ES-I3 (cell line): ENCODE measurements around the gene KRT10.
"Not testable (repeated sequence)": the region's sequence is repeated elsewhere in the genome, so short reads cannot be mapped to it uniquely, and the experiment has no call there.

Source experiments
- H3K36me3 ChIP-seq: 2 replicates; pipeline ENCODE4 v1.6.1; 2013; ENCODE audit warnings: mild to moderate bottlenecking, low read length, control low read depth, moderate library complexity; ENCODE audit not compliant: insufficient read depth
- H3K4me1 ChIP-seq: 2 replicates; pipeline ENCODE4 v1.6.1; 2013; ENCODE audit warnings: mild to moderate bottlenecking, control low read depth, low read length; ENCODE audit not compliant: insufficient read depth
- H3K9ac ChIP-seq: 2 replicates; pipeline ENCODE4 v1.6.1; 2013; ENCODE audit warnings: low read depth, mild to moderate bottlenecking, low read length, moderate library complexity
- H3K9me3 ChIP-seq: 2 replicates; pipeline ENCODE4 v1.6.1; 2013; ENCODE audit warnings: mild to moderate bottlenecking, low read length, moderate library complexity; ENCODE audit not compliant: control insufficient read depth, insufficient read depth

Gene KRT10

DNA sequence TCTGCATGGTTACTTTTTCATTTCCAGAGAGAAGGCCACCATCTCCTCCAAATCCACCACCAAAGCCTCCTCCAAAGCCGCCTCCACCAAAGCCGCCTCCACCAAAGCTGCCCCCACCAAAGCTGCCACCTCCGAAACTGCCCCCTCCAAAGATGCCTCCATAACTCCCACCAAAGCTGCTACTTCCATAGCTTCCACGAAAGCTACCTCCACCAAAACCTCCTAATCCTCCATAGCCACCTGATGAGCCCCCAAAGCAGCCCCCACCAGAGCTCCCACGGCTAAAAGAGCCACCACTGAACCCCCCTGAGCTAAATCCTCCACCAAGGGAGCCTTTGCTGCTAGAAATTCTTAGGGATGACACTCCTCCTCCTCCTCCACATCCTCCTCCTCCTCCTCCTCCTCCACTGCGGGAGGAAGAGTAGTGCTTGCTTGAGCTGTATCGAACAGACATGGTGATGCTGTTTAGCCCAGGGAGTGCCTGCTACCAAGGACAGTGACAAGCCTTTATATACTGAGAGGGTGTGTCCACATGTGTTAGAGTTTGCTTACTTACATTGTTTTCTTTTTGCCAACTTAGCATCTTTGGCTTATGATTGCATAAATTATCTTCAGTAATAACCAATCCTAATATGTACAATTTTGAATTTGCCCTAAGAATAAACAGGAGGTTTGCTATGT, at the start of gene KRT10:
Gene KRT10, minus strand, starts transcription at position 483 of the 681 bp plus-strand sequence. Its CDS starts 29 bp downstream, at position 454.
- no peaks in the 10 kb centered on the region for H3K9me3 ChIP-seq
- H3K36me3 ChIP-seq: no peaks in the 10 kb centered on the region
- no peak within 1 kb of the TSS for H3K9ac ChIP-seq
- no peaks in the 10 kb centered on the region for H3K4me1 ChIP-seq

- Histone ChIP-seq H3K4me1 (peaks cover 14% of the 10 kb centered on the region), H3K9me3 (0 out of 2 replicates have a peak, but pooled peaks cover under 1% of the 10 kb centered on the region), H3K9ac (no peak overlapping the region), H3K36me3 (no peaks in the 10 kb centered on the region)
These were observed 48.9 kb upstream of the KRT10 start for GRCh38 chr17:40871316-40871715.

DNA sequence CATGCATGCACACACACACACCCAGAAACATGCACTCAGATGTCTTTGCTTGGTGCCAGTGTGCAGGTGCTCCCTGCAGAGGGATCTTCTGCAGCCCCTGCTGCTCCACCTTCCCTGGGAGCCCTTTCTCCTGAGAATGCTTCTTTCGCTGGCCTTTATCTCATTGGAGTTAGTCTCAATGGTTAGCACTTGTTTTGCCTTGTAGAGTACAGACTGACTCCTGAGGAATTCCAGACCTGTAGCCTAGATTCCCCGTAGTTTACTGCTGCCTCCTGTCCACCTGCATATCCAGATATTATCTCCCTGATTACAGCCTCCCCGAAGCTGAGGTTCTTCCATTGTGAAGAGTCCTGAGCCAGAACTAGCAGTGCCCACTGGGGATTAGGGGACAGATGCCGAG, 47.7 kb upstream of the KRT10 start:
- peaks cover 14% of the 10 kb centered on the region for H3K4me1 ChIP-seq
- H3K9ac ChIP-seq: no peak overlapping the region
- H3K36me3 ChIP-seq: no peaks in the 10 kb centered on the region
- no peaks in the 10 kb centered on the region for H3K9me3 ChIP-seq

DNA sequence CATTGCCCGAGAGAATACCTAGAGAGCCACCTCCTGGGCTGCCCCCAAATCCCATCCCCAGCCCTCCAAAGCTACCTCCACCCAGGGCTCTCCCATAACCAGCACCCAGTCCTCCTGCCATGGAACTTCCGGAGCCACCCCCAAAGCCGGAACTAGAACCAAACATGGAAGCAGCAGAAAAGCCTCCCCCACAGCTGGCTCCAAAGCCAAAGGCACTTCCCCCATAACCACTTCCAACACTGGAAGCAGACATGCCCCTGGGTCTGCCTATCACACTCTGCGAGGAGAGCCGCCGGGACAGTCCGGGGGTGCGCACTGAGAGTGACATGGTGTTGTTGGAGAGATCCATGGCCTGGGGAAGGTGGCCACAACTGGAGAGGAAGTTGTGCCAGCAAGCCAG, 44.4 kb upstream of the KRT10 start, which contains the start of gene KRT12:
Gene KRT12, minus strand, starts transcription at position 386 of the 400 bp plus-strand sequence. Its CDS starts 37 bp downstream, at position 349.
- Histone ChIP-seq H3K4me1 (no peaks in the 10 kb centered on the region), H3K9ac (no peak within 1 kb of the TSS), H3K9me3 (no peaks in the 10 kb centered on the region), H3K36me3 (no peaks in the 10 kb centered on the region)

- Histone ChIP-seq H3K36me3 (no peaks in the 10 kb centered on the region), H3K9me3 (no peaks in the 10 kb centered on the region), H3K4me1 (no peaks in the 10 kb centered on the region), H3K9ac (no peak overlapping the region)
These were observed 42.4 kb upstream of the KRT10 start for GRCh38 chr17:40864661-40865390.

DNA sequence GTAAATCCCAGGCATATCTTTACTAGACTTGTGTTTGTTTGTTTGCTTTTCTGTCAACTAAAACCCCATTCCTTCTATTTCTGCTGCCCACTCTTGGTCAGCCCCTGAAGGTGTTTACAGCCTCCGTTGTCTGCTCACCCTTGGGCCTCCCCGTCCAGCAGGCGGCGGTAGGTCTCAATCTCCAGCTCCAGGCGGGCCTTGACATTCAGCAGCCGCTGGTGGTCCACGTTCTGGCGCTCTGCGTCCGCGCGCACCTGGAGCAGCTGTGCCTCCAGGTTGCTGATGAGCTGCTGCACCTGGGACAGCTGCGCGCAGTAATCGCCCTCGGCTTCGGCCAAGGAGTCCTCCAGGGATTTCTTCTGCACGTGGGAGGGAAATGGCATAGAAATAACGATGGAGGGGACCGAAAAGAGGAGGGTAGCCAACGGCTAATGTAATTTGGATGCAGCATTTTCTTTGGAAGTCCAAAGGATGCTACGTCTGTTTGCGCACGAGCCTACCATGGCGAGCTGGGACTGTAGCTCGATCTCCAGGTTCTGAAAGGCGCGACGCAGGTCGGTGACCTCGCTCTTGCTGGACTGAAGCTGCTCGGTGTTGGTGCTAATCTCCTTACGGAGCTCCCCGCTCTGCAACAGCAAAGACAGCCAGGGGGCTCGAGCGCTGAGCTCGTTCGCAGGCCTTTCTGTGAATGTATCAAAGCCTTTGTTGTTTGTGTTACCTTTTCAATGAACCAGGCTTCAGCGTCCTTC, 40.7 kb upstream of the KRT10 start:
- no peaks in the 10 kb centered on the region for H3K9me3 ChIP-seq
- H3K36me3 ChIP-seq: no peaks in the 10 kb centered on the region
- H3K9ac ChIP-seq: no peak overlapping the region
- H3K4me1 ChIP-seq: no peaks in the 10 kb centered on the region

DNA sequence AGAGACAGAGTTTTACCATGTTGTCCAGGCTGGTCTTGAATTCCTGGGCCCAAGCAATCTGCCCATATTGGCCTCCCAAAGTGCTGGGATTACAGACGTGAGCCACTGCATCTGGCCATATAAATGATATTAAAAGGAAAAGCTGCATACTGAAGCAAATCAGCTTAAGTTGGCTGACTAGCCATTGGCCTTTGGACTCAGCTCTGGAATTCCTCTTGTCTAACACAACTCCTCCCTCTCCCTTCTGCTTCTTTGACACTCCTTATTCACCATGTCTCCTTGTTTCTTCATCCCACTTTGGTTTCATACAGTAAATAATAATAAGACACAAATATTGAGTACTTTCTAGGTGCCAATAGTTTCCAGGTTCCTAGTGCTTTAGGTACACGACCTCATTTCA, 37.1 kb upstream of the KRT10 start:
- Histone ChIP-seq H3K9me3 (no peaks in the 10 kb centered on the region), H3K36me3 (no peaks in the 10 kb centered on the region), H3K9ac (no peak overlapping the region), H3K4me1 (no peaks in the 10 kb centered on the region; the same call in 1 of the 2 replicates)

DNA sequence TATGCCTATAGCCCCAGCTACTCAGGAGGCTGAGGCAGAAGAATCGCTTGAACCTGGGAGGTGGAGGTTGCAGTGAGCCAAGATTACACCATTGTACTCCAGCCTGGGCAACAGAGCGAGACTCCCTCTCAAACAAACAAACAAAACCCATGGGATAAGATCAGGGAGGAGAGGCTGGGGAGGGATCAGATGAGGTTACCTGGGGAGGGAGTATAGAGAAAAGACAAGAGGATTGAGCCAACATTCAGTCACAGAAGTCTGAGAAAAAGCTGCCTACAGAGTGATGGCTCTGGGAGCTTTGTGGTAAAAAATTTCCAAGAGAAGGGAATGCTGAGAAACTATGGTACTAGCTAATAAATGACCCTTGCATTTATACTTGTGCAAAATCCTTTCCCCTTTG, 36.3 kb upstream of the KRT10 start:
- not testable (repeated sequence) for H3K9me3 ChIP-seq, H3K4me1 ChIP-seq, H3K36me3 ChIP-seq, H3K9ac ChIP-seq

DNA sequence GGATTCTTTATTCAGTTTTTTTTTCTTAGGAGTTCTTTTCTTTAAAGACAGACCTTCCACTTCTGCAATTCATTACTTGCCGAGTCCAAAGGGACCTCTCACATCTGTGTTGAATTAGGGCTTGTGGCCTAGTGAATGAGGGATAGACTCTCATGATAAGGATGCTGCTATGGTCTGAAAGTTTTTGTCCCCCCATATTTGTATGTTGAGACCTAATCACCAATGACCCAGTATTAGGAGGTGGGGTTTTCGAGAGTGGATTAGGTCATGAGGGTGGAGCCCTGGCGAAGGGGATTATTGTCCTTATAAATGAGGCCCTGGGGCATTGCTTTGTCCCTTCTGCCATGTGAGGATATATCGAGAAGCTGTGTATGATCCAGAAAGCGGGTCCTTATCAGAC, 35.1 kb upstream of the KRT10 start:
- H3K9ac ChIP-seq: no peak overlapping the region
- no peaks in the 10 kb centered on the region for H3K36me3 ChIP-seq
- peaks cover 14% of the 10 kb centered on the region for H3K4me1 ChIP-seq
- H3K9me3 ChIP-seq: no peaks in the 10 kb centered on the region

GRCh38 chr17:40854175-40854814, 31.9 kb upstream of the KRT10 start:
- no peaks in the 10 kb centered on the region for H3K9me3 ChIP-seq
- H3K4me1 ChIP-seq: peaks cover 17% of the 10 kb centered on the region
- no peaks in the 10 kb centered on the region for H3K36me3 ChIP-seq
- H3K9ac ChIP-seq: no peak overlapping the region

DNA sequence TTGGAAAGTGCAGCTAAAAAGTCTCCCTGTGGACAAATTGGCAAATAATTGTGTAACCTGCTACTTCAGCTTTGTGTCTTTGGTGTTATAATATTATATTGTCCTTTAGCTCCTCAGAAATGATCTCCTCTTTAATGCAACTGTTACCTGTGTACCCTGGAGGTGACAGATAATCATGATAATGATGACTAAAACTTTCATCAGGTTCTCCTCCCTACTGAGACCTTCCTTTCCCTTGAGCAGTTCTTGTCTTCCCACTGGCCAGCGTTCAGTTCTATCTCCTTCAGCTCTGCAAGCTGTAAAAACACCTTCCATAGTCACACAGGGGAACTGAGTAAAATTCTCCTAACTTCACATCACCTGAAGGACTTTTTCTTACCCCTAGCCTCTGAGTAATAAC, 29.9 kb upstream of the KRT10 start:
- Histone ChIP-seq H3K36me3 (no peaks in the 10 kb centered on the region), H3K9me3 (no peaks in the 10 kb centered on the region), H3K9ac (no peak overlapping the region), H3K4me1 (peaks cover 17% of the 10 kb centered on the region)

- H3K4me1 ChIP-seq: peaks cover 17% of the 10 kb centered on the region
- H3K36me3 ChIP-seq: no peaks in the 10 kb centered on the region
- H3K9ac ChIP-seq: no peak overlapping the region
- no peaks in the 10 kb centered on the region for H3K9me3 ChIP-seq
These were observed 28.0 kb upstream of the KRT10 start for GRCh38 chr17:40850293-40850972.

- Histone ChIP-seq H3K9me3 (no peaks in the 10 kb centered on the region), H3K4me1 (peaks cover 17% of the 10 kb centered on the region), H3K9ac (no peak overlapping the region), H3K36me3 (no peaks in the 10 kb centered on the region)
These were observed 27.3 kb upstream of the KRT10 start for GRCh38 chr17:40849723-40850122.
